ENCODE results near the gene RPL21. TPM values are rescaled to one million over a fixed set of nuclear protein-coding genes. Genes with fewer than 3 reads are reported as not detected.

RPL21 gene
- total RNA-seq: 1,400 and 1,984 TPM in 2 replicates

DNA sequence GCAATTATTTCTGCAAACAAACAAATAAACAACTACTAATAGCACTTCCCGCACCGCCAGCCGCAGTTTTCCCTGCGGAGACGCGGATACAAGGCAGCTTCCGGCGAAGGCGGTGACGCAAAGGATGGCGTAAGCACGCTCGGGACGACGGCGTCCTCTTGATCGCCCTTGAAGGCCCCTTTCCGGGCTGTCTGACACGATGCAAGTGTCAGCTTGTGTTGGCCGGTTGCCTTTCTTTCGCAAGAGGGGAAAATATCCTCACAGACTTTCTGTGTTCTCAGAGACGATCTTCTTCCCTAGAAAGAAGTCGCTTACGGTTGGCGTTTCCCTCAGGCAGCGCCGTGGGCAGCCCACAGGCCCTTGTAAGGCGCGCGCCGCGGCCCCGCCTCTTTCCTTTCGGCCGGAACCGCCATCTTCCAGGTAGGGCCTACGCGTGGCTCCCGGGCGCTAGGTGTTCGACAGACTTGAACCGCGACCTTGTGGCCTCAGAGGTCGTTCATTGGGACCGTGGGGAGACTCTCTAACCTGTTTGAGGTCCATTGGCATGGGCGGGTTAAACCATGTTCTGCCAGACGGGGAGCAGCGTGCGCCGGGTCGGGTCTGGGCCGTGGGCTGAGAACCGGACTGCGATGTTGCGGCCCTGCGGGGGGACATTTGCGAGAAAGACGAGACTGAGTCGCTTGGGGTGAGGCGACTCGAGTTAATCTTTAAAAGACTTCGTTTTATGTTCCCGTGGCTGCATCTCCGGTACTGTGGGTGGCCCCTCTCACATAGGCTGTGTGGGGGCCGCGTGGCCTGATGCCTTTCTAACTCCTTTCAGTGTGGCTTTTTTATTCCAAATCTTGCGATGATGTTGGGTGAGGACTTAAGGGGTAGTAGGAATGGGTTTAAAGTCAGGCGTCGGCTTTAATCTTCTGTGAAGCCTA, at the start of gene RPL21:
Gene RPL21 (plus strand): TSS at position 393 of the 926 bp plus-strand sequence. CDS start 2,219 bp downstream, outside the sequence.

DNA sequence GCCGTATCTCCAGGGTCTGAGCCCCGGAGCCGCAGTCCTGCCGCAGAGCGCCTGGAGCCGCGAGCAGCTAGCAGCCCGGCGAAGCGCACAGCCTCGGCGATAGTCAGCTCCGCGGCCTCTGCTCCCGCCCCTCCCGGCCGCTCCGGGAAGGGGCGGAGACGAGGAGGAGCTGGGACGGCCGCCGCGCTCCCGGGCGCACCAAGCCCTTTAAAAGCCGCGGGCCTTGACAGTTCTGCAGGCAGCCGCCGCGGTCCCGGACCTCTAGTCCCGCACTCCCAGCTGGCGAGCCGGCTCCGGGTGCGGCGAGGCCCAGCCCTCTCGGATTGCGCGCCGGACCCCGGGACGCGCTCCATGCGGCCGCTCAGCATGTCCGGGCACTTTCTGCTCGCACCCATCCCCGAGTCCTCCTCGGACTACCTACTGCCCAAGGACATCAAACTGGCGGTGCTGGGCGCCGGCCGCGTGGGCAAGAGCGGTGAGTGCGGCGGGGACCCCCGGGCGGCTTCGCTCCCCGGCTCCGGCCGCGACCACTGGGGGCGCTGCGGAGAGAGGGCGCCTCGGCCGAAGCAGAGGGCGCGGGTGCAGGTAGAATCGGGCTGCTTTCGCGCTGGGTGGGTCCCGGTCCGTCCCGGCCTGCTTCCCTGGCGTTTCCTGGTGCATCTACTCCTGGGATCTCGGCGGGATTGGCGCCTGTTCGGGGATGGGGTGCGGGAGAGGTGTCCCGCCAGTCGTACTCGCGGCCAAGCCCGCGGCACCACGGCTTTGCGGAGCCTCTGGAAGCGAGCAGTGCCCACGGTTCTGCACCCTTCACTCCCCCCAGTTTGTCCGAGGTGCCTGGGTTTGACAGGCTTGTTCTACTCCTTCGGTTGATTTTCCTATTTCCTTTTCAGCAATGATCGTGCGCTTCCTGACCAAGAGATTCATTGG, 19.5 kb downstream of the RPL21 start, which contains the start of gene RASL11A:
Gene RASL11A (plus strand): TSS at position 237 of the 927 bp plus-strand sequence. CDS start 115 bp downstream, at position 352.

Other genes with a start within 250 kb of the RPL21 start
- gene USP12, start 79.7 kb upstream of the RPL21 start, total RNA-seq: 7.3 and 10.6 TPM in 2 replicates
- gene RASL11A, start 19.3 kb downstream of the RPL21 start, total RNA-seq: 6.1 and 8.1 TPM in 2 replicates
- 97.0 and 108 TPM in 2 replicates for gene GTF3A, start 173.1 kb downstream of the RPL21 start, total RNA-seq
- gene MTIF3, start 199.0 kb downstream of the RPL21 start, total RNA-seq: 54.7 and 59.4 TPM in 2 replicates

All from pericardium fibroblast (primary cell).